Vagina (tissue), 2 donors: ENCODE results near the gene GRIK5. TPM values are rescaled to one million over a fixed set of nuclear protein-coding genes. Genes with fewer than 3 reads are reported as not detected.

Experiments used
- DNase-seq, 2 donors: peaks; one replicate each; pipeline ENCODE4 v3.0.0-alpha.2; 2017; ENCODE audit errors: extremely low spot score in 2 of 2
- H3K27ac ChIP-seq: fragments of 200-600 bp; sonication (generic); one replicate; pipeline ENCODE4 v1.5.1; 2019
- H3K27me3 ChIP-seq: fragments of 200-600 bp; sonication (generic); one replicate; pipeline ENCODE4 v1.5.1; 2019
- H3K36me3 ChIP-seq, 2 donors: fragments of 200-600 bp; sonication (generic); one replicate each; pipeline ENCODE4 v1.5.1; 2017 to 2019
- H3K4me1 ChIP-seq: fragments of 200-600 bp; sonication (generic); one replicate; pipeline ENCODE4 v1.5.1; 2019
- H3K4me3 ChIP-seq, 2 donors: fragments of 200-600 bp; sonication (generic); 1 replicate in 1 of 2; 2 replicates in 1 of 2; pipeline ENCODE4 v1.5.1; 2016 to 2019
- H3K9me3 ChIP-seq: fragments of 200-600 bp; sonication (generic); one replicate; pipeline ENCODE4 v1.5.1; 2019
- CTCF ChIP-seq, 3 experiments: fragments of 450-650 bp in 2 of 3; fragments of 200-600 bp in 1 of 3; sonication (generic) in 1 of 3; IDR thresholded peaks; one replicate each; pipeline ENCODE4 v1.5.1; 2017 to 2019; ENCODE audit warnings: antibody characterized with exemption in 3 of 3, mild to moderate bottlenecking in 2 of 3, moderate library complexity in 2 of 3
- POLR2A ChIP-seq, 2 donors: fragments of 450-650 bp; IDR thresholded peaks; one replicate each; pipeline ENCODE4 v1.6.1; 2017; ENCODE audit warnings: antibody characterized with exemption in 2 of 2, mild to moderate bottlenecking in 2 of 2, moderate library complexity in 2 of 2
- POLR2AphosphoS5 ChIP-seq, 2 donors: sonication (generic); formaldehyde crosslinking; IDR thresholded peaks; one replicate each; pipeline ENCODE4 v1.9.0; 2017; ENCODE audit warnings: antibody characterized with exemption in 2 of 2, mild to moderate bottlenecking in 2 of 2, low read depth in 1 of 2; ENCODE audit not compliant: insufficient read depth in 1 of 2
- intact Hi-C: fragments of 100-400 bp; cut with DNase I; formaldehyde crosslinking; loops from one replicate; pipeline ENCODE4 v1.15.1; 2023
- total RNA-seq: library from RNA; depleted of rRNA; stranded (reverse); fragments of >200 nt; gene quantifications from one replicate; pipeline ENCODE4 v1.2.3, GENCODE V29; 2016

GRIK5 gene
- total RNA-seq, 1 donor from 2014 or later, result 2.5 TPM

- Histone ChIP-seq H3K9me3 (no peaks in the 10 kb centered on the region), H3K27ac (no peak overlapping the region), H3K27me3 (no peaks in the 10 kb centered on the region), H3K36me3 (no peaks in the 10 kb centered on the region), H3K4me3 (no peak overlapping the region), H3K4me1 (no peaks in the 10 kb centered on the region)
- no peak for TF ChIP-seq CTCF (IDR thresholded peaks at IDR 0.05)
- no peak for TF ChIP-seq POLR2A (IDR thresholded peaks at IDR 0.05)
- no peak for TF ChIP-seq POLR2AphosphoS5 (IDR thresholded peaks at IDR 0.05; ENCODE audit: insufficient read depth in 1 of 2, low read depth in 1 of 2)
- no peak for DNase-seq
- intact Hi-C loops, result no loop called here
Measured at GRCh38 chr19:41969772-41970458, 100.1 kb downstream of the GRIK5 start.

- intact Hi-C loops, result no loop called here
- Histone ChIP-seq H3K9me3 (no peaks in the 10 kb centered on the region), H3K27ac (no peak overlapping the region), H3K4me1 (no peaks in the 10 kb centered on the region), H3K36me3 (no peaks in the 10 kb centered on the region), H3K4me3 (no peak overlapping the region), H3K27me3 (no peaks in the 10 kb centered on the region)
- no peak for DNase-seq
- TF ChIP-seq POLR2AphosphoS5 (IDR thresholded peaks at IDR 0.05; ENCODE audit: insufficient read depth in 1 of 2, low read depth in 1 of 2), result no peak
- TF ChIP-seq CTCF (IDR thresholded peaks at IDR 0.05), result no peak
- TF ChIP-seq POLR2A (IDR thresholded peaks at IDR 0.05), result no peak
Measured at GRCh38 chr19:41968751-41969595, 101.0 kb downstream of the GRIK5 start.

- H3K4me1 ChIP-seq, result no peaks in the 10 kb centered on the region
- H3K27ac ChIP-seq, result no peak overlapping the region
- no peak for DNase-seq
- no peak overlapping the region for H3K4me3 ChIP-seq
- no peaks in the 10 kb centered on the region for H3K27me3 ChIP-seq
- no peaks in the 10 kb centered on the region for H3K36me3 ChIP-seq
- intact Hi-C loops, result no loop called here
- no peaks in the 10 kb centered on the region for H3K9me3 ChIP-seq
- no peak for TF ChIP-seq POLR2A (IDR thresholded peaks at IDR 0.05)
- no peak for TF ChIP-seq CTCF (IDR thresholded peaks at IDR 0.05)
- TF ChIP-seq POLR2AphosphoS5 (IDR thresholded peaks at IDR 0.05; ENCODE audit: insufficient read depth in 1 of 2, low read depth in 1 of 2), result no peak
Measured at GRCh38 chr19:41967054-41967783, 102.8 kb downstream of the GRIK5 start.

- Histone ChIP-seq H3K9me3 (no peaks in the 10 kb centered on the region), H3K27me3 (no peaks in the 10 kb centered on the region)
- DNase-seq, result no peak
Measured at GRCh38 chr19:41965106-41965505, 104.9 kb downstream of the GRIK5 start.

More at GRCh38 chr19:41965106-41965505, 104.9 kb downstream of the GRIK5 start:
- intact Hi-C loops, result no loop called here
- Histone ChIP-seq H3K4me1 (no peaks in the 10 kb centered on the region), H3K27ac (no peak overlapping the region), H3K4me3 (no peak overlapping the region), H3K36me3 (no peaks in the 10 kb centered on the region)
- TF ChIP-seq POLR2A (IDR thresholded peaks at IDR 0.05) (no peak), POLR2AphosphoS5 (IDR thresholded peaks at IDR 0.05; ENCODE audit: insufficient read depth in 1 of 2, low read depth in 1 of 2) (no peak), CTCF (IDR thresholded peaks at IDR 0.05) (no peak)
